Measurements from ENCODE around the gene LGALS4. TPM values are rescaled to one million over a fixed set of nuclear protein-coding genes. Genes with fewer than 3 reads are reported as not detected.
"Not testable (repeated sequence)": the region's sequence is repeated elsewhere in the genome, so short reads cannot be mapped to it uniquely, and the experiment has no call there.

The LGALS4 gene
- 1,000 to 10,000 TPM; 1,130 to 3,807 (median 2,480) TPM for polyA plus RNA-seq
- long read RNA-seq, donor 1, transcript LGALS4-203 (5 exons, 1,345 nt) = minor isoform, 7 of 1,137 reads
- long read RNA-seq, donor 1, transcript LGALS4-205 (4 exons, 413 nt) = minor isoform, 21 of 1,137 reads
- long read RNA-seq, donor 1, transcript LGALS4-201 (10 exons, 1,535 nt) = major isoform, 559 of 1,137 reads
- long read RNA-seq, donor 1, partial matches to known transcripts = 394 of 1,137 reads
- long read RNA-seq, donor 1, other reads (novel, unspliced or antisense) = 151 of 1,137 reads
- long read RNA-seq, donor 2, transcript LGALS4-201 (10 exons, 1,535 nt) = major isoform, 108 of 193 reads
- long read RNA-seq, donor 2, partial matches to known transcripts = 69 of 193 reads
- long read RNA-seq, donor 2, other reads (novel, unspliced or antisense) = 8 of 193 reads
- long read RNA-seq, donor 3, transcript LGALS4-201 (10 exons, 1,535 nt) = major isoform, 77 of 180 reads
- long read RNA-seq, donor 3, transcript LGALS4-205 (4 exons, 413 nt) = minor isoform, 13 of 180 reads
- long read RNA-seq, donor 3, partial matches to known transcripts = 74 of 180 reads
- long read RNA-seq, donor 3, other reads (novel, unspliced or antisense) = 10 of 180 reads
- long read RNA-seq, donor 4, partial matches to known transcripts = 0 of 5 reads
- long read RNA-seq, donor 4, other reads (novel, unspliced or antisense) = 0 of 5 reads
- long read RNA-seq, donor 5, transcript LGALS4-201 (10 exons, 1,535 nt) = major isoform, 43 of 172 reads
- long read RNA-seq, donor 5, transcript LGALS4-205 (4 exons, 413 nt) = minor isoform, 8 of 172 reads
- long read RNA-seq, donor 5, partial matches to known transcripts = 114 of 172 reads
- long read RNA-seq, donor 5, other reads (novel, unspliced or antisense) = 7 of 172 reads
- long read RNA-seq, donor 6, transcript LGALS4-201 (10 exons, 1,535 nt) = major isoform, 160 of 334 reads
- long read RNA-seq, donor 6, transcript LGALS4-203 (5 exons, 1,345 nt) = minor isoform, 5 of 334 reads
- long read RNA-seq, donor 6, partial matches to known transcripts = 125 of 334 reads
- long read RNA-seq, donor 6, other reads (novel, unspliced or antisense) = 38 of 334 reads
- long read RNA-seq, donor 7 = 0 reads
- long read RNA-seq, donor 8 = 0 reads
- long read RNA-seq, donor 9, transcript LGALS4-201 (10 exons, 1,535 nt) = major isoform, 47 of 51 reads
- long read RNA-seq, donor 9, partial matches to known transcripts = 0 of 51 reads
- long read RNA-seq, donor 9, other reads (novel, unspliced or antisense) = 0 of 51 reads
- long read RNA-seq, donor 10, transcript LGALS4-201 (10 exons, 1,535 nt) = major isoform, 383 of 792 reads
- long read RNA-seq, donor 10, transcript LGALS4-205 (4 exons, 413 nt) = minor isoform, 14 of 792 reads
- long read RNA-seq, donor 10, partial matches to known transcripts = 250 of 792 reads
- long read RNA-seq, donor 10, other reads (novel, unspliced or antisense) = 139 of 792 reads

- Histone ChIP-seq H3K9me3 (ENCODE audit: control insufficient read depth in 2 of 2, insufficient read depth in 1 of 2, low read depth in 1 of 2, low read length in 1 of 2) (no peaks in the 10 kb centered on the region), H3K4me1 (ENCODE audit: control insufficient read depth in 3 of 3, insufficient read depth in 2 of 3, low read depth in 1 of 3, low read length in 2 of 3) (peaks cover 3 to 67% (median 10%) of the 10 kb centered on the region in 3 donors), H3K27me3 (ENCODE audit: control insufficient read depth in 3 of 3, insufficient read depth in 3 of 3, low read length in 3 of 3) (no peaks in the 10 kb centered on the region), H3K4me3 (ENCODE audit: low read depth in 1 of 3, low read length in 3 of 3) (peak within 1 kb of the TSS; percentile 41 to 89 (median 71)), H3K36me3 (ENCODE audit: control insufficient read depth in 3 of 3, insufficient read depth in 2 of 3, low read depth in 1 of 3, low read length in 3 of 3) (peaks cover 0 to 77% (median 10%) of the 10 kb centered on the region in 3 donors), H3K27ac (ENCODE audit: low read depth in 1 of 3, low read length in 2 of 3) (peak within 1 kb of the TSS; percentile 92 to 94 (median 93))
- 14 to 63% (median 43%) methylated on average over 15 of the region's 15 CpGs for WGBS, 3 donors
- no peak for FAIRE-seq
- peak; percentile 95 to 100 for DNase-seq
Measured at GRCh38 chr19:38812841-38813320, at the start of gene LGALS4. Gene LGALS4, minus strand, starts transcription at chr19:38812945. Its CDS starts 59 bp downstream, at chr19:38812886.

GRCh38 chr19:38861368-38861767, 48.6 kb upstream of the LGALS4 start:
- H3K27me3 ChIP-seq (ENCODE audit: control insufficient read depth in 3 of 3, insufficient read depth in 3 of 3, low read length in 3 of 3) = no peaks in the 10 kb centered on the region
- FAIRE-seq (peak; percentile 71), DNase-seq (no peak)
- no peak overlapping the region for H3K27ac ChIP-seq (ENCODE audit: low read depth in 1 of 3, low read length in 2 of 3)
- H3K4me3 ChIP-seq (ENCODE audit: low read depth in 1 of 3, low read length in 3 of 3) = no peak overlapping the region
- peaks cover 0 to 3% of the 10 kb centered on the region in 2 donors for H3K9me3 ChIP-seq (ENCODE audit: control insufficient read depth in 2 of 2, insufficient read depth in 1 of 2, low read depth in 1 of 2, low read length in 1 of 2)
- peaks cover 0 to 33% (median 5%) of the 10 kb centered on the region in 3 donors for H3K4me1 ChIP-seq (ENCODE audit: control insufficient read depth in 3 of 3, insufficient read depth in 2 of 3, low read depth in 1 of 3, low read length in 2 of 3)
- 95 to 97% (median 95%) methylated on average over 3 of the region's 3 CpGs for WGBS, 3 donors
- no peaks in the 10 kb centered on the region for H3K36me3 ChIP-seq (ENCODE audit: control insufficient read depth in 3 of 3, insufficient read depth in 2 of 3, low read depth in 1 of 3, low read length in 3 of 3)

GRCh38 chr19:38859631-38860204, 47.0 kb upstream of the LGALS4 start:
- peak; percentile 78 to 92 for DNase-seq
- H3K4me3 ChIP-seq (ENCODE audit: low read depth in 1 of 3, low read length in 3 of 3); H3K36me3 ChIP-seq (ENCODE audit: control insufficient read depth in 3 of 3, insufficient read depth in 2 of 3, low read depth in 1 of 3, low read length in 3 of 3); H3K27me3 ChIP-seq (ENCODE audit: control insufficient read depth in 3 of 3, insufficient read depth in 3 of 3, low read length in 3 of 3); H3K9me3 ChIP-seq (ENCODE audit: control insufficient read depth in 2 of 2, insufficient read depth in 1 of 2, low read depth in 1 of 2, low read length in 1 of 2); FAIRE-seq: not testable (repeated sequence)
- Histone ChIP-seq H3K4me1 (ENCODE audit: control insufficient read depth in 3 of 3, insufficient read depth in 2 of 3, low read depth in 1 of 3, low read length in 2 of 3) (peaks cover 0 to 28% (median 5%) of the 10 kb centered on the region in 3 donors), H3K27ac (ENCODE audit: low read depth in 1 of 3, low read length in 2 of 3) (peak overlapping the region in 2 of 3 donors; percentile 58 to 64)
- 18 to 50% (median 28%) methylated on average over 21 of the region's 21 CpGs for WGBS, 3 donors

- FAIRE-seq = no peak
- no peak for DNase-seq
- WGBS, 3 donors = 80 to 91% (median 84%) methylated on average over 3 of the region's 3 CpGs
- Histone ChIP-seq H3K36me3 (ENCODE audit: control insufficient read depth in 3 of 3, insufficient read depth in 2 of 3, low read depth in 1 of 3, low read length in 3 of 3) (no peaks in the 10 kb centered on the region), H3K27ac (ENCODE audit: low read depth in 1 of 3, low read length in 2 of 3) (peak overlapping the region in 1 of 3 donors; percentile 58), H3K4me3 (ENCODE audit: low read depth in 1 of 3, low read length in 3 of 3) (no peak overlapping the region), H3K27me3 (ENCODE audit: control insufficient read depth in 3 of 3, insufficient read depth in 3 of 3, low read length in 3 of 3) (no peaks in the 10 kb centered on the region), H3K9me3 (ENCODE audit: control insufficient read depth in 2 of 2, insufficient read depth in 1 of 2, low read depth in 1 of 2, low read length in 1 of 2) (peaks cover 0 to 3% of the 10 kb centered on the region in 2 donors), H3K4me1 (ENCODE audit: control insufficient read depth in 3 of 3, insufficient read depth in 2 of 3, low read depth in 1 of 3, low read length in 2 of 3) (peaks cover 0 to 26% (median 3%) of the 10 kb centered on the region in 3 donors)
Measured at GRCh38 chr19:38856813-38857212, 44.1 kb upstream of the LGALS4 start.

- not testable (repeated sequence) for H3K36me3 ChIP-seq (ENCODE audit: control insufficient read depth in 3 of 3, insufficient read depth in 2 of 3, low read depth in 1 of 3, low read length in 3 of 3); H3K27me3 ChIP-seq (ENCODE audit: control insufficient read depth in 3 of 3, insufficient read depth in 3 of 3, low read length in 3 of 3); FAIRE-seq; H3K27ac ChIP-seq (ENCODE audit: low read depth in 1 of 3, low read length in 2 of 3); H3K9me3 ChIP-seq (ENCODE audit: control insufficient read depth in 2 of 2, insufficient read depth in 1 of 2, low read depth in 1 of 2, low read length in 1 of 2); H3K4me3 ChIP-seq (ENCODE audit: low read depth in 1 of 3, low read length in 3 of 3); DNase-seq
- 86 to 98% (median 95%) methylated on average over 14 to 27 of the region's 37 CpGs for WGBS, 3 donors
- H3K4me1 ChIP-seq (ENCODE audit: control insufficient read depth in 3 of 3, insufficient read depth in 2 of 3, low read depth in 1 of 3, low read length in 2 of 3) = peaks cover 0 to 28% (median 3%) of the 10 kb centered on the region in 3 donors
Measured at GRCh38 chr19:38855751-38856150, 43.0 kb upstream of the LGALS4 start.

- not testable (repeated sequence) for DNase-seq; H3K9me3 ChIP-seq (ENCODE audit: control insufficient read depth in 2 of 2, insufficient read depth in 1 of 2, low read depth in 1 of 2, low read length in 1 of 2); H3K4me3 ChIP-seq (ENCODE audit: low read depth in 1 of 3, low read length in 3 of 3); FAIRE-seq; H3K27ac ChIP-seq (ENCODE audit: low read depth in 1 of 3, low read length in 2 of 3); H3K27me3 ChIP-seq (ENCODE audit: control insufficient read depth in 3 of 3, insufficient read depth in 3 of 3, low read length in 3 of 3); H3K36me3 ChIP-seq (ENCODE audit: control insufficient read depth in 3 of 3, insufficient read depth in 2 of 3, low read depth in 1 of 3, low read length in 3 of 3)
- 41 to 62% (median 53%) methylated on average over 2 to 3 of the region's 3 CpGs for WGBS, 3 donors
- H3K4me1 ChIP-seq (ENCODE audit: control insufficient read depth in 3 of 3, insufficient read depth in 2 of 3, low read depth in 1 of 3, low read length in 2 of 3) = peaks cover 0 to 26% (median 3%) of the 10 kb centered on the region in 3 donors
Measured at GRCh38 chr19:38854961-38855360, 42.2 kb upstream of the LGALS4 start.

- DNase-seq = no peak
- H3K4me1 ChIP-seq (ENCODE audit: control insufficient read depth in 3 of 3, insufficient read depth in 2 of 3, low read depth in 1 of 3, low read length in 2 of 3) = peaks cover 0 to 23% (median 3%) of the 10 kb centered on the region in 3 donors
Measured at GRCh38 chr19:38853214-38853613, 40.5 kb upstream of the LGALS4 start.

More at GRCh38 chr19:38853214-38853613, 40.5 kb upstream of the LGALS4 start:
- Histone ChIP-seq H3K9me3 (ENCODE audit: control insufficient read depth in 2 of 2, insufficient read depth in 1 of 2, low read depth in 1 of 2, low read length in 1 of 2) (peaks cover 0 to 3% of the 10 kb centered on the region in 2 donors), H3K4me3 (ENCODE audit: low read depth in 1 of 3, low read length in 3 of 3) (no peak overlapping the region), H3K27me3 (ENCODE audit: control insufficient read depth in 3 of 3, insufficient read depth in 3 of 3, low read length in 3 of 3) (no peaks in the 10 kb centered on the region), H3K36me3 (ENCODE audit: control insufficient read depth in 3 of 3, insufficient read depth in 2 of 3, low read depth in 1 of 3, low read length in 3 of 3) (peaks cover 0 to 3% (median 0%) of the 10 kb centered on the region in 3 donors), H3K27ac (ENCODE audit: low read depth in 1 of 3, low read length in 2 of 3) (peak overlapping the region in 1 of 3 donors; percentile 95)
- FAIRE-seq = no peak
- WGBS, 3 donors = 85 to 92% (median 87%) methylated on average over 17 of the region's 17 CpGs

Measured in small intestine (tissue), 16 donors.